Sigmoid colon (tissue), 7 donors: ENCODE data around the gene SMYD5. TPM values are rescaled to one million over a fixed set of nuclear protein-coding genes. Genes with fewer than 3 reads are reported as not detected.

Experiments
- DNase-seq: peaks from one replicate; pipeline ENCODE4 v3.0.0-alpha.2; 2019
- H3K27ac ChIP-seq, 4 donors: fragments of 200-600 bp; sonication (generic); one replicate each; pipeline ENCODE4 v1.5.1; 2016 to 2019; ENCODE audit warnings: mild to moderate bottlenecking in 1 of 4
- H3K27me3 ChIP-seq, 3 donors: fragments of 200-600 bp; sonication (generic); one replicate each; pipeline ENCODE4 v1.5.1; 2019; ENCODE audit warnings: mild to moderate bottlenecking in 1 of 3
- H3K36me3 ChIP-seq, 4 donors: fragments of 200-600 bp; sonication (generic); one replicate each; pipeline ENCODE4 v1.5.1; 2016 to 2019
- H3K4me1 ChIP-seq, 4 donors: fragments of 200-600 bp; sonication (generic); one replicate each; pipeline ENCODE4 v1.5.1; 2017 to 2019
- H3K4me3 ChIP-seq, 4 donors: fragments of 200-600 bp; sonication (generic); one replicate each; pipeline ENCODE4 v1.5.1; 2017 to 2019; ENCODE audit warnings: mild to moderate bottlenecking in 2 of 4, moderate library complexity in 1 of 4
- H3K9me3 ChIP-seq, 4 donors: fragments of 200-600 bp in 3 of 4; sonication (generic) in 3 of 4; one replicate each; pipeline versions ENCODE4 v1.5.1 to v1.6.1; 2013 to 2019
- CTCF ChIP-seq, 4 experiments: fragments of 450-650 bp in 3 of 4; fragments of 200-600 bp in 1 of 4; IDR thresholded peaks; one replicate each; pipeline ENCODE4 v1.5.1; 2016 to 2019; ENCODE audit warnings: antibody characterized with exemption in 4 of 4, mild to moderate bottlenecking in 3 of 4, moderate library complexity in 2 of 4
- EP300 ChIP-seq, 4 donors: sonication (generic); formaldehyde crosslinking; IDR thresholded peaks; one replicate each; pipeline ENCODE4 v1.6.1; 2017; ENCODE audit warnings: antibody characterized with exemption in 4 of 4
- POLR2A ChIP-seq, 2 donors: fragments of 450-650 bp; IDR thresholded peaks; one replicate each; pipeline ENCODE4 v1.6.1; 2016; ENCODE audit warnings: antibody characterized with exemption in 2 of 2, mild to moderate bottlenecking in 2 of 2, moderate library complexity in 2 of 2
- POLR2AphosphoS5 ChIP-seq, 4 donors: sonication (generic); formaldehyde crosslinking; IDR thresholded peaks; one replicate each; pipeline ENCODE4 v1.6.1; 2017; ENCODE audit warnings: antibody characterized with exemption in 4 of 4
- WGBS, 2 donors: extraction: QIAGEN DNeasy Blood & Tissue Kit; methylation state at CpG; one replicate each; pipeline ENCODE4 v1.1.7; 2013; 5-methylcytosine and 5-hydroxymethylcytosine counted together
- intact Hi-C: fragments of 100-400 bp; cut with DNase I; formaldehyde crosslinking; loops from one replicate; pipeline ENCODE4 v1.15.1; 2023
- polyA plus RNA-seq, 3 donors: library from polyadenylated mRNA; stranded (reverse); fragments of 200-250 nt; gene quantifications; one replicate each; pipeline ENCODE4 v1.2.3, GENCODE V29; 2013
- total RNA-seq, 4 donors: library from RNA; depleted of rRNA; stranded (reverse); fragments of >200 nt; gene quantifications; one replicate each; pipeline ENCODE4 v1.1.0, GENCODE V29; 2016
- donor health status: healthy with polysubstance abuse.
- donor health status: Bipolar disorder and iron deficiency.
- donor health status: healthy.

Gene SMYD5
- total and polyA plus RNA-seq, 7 donors: 5.3 to 18.2 (median 7.8) TPM

GRCh38 chr2:73252238-73253027 is 38.4 kb downstream of the SMYD5 start:
- WGBS, 2 donors: 90 to 91% methylated on average over 17 of the region's 17 CpGs
- peaks cover 0 to 7% (median 0%) of the 10 kb centered on the region in 4 donors for H3K4me1 ChIP-seq
- H3K9me3 ChIP-seq: no peaks in the 10 kb centered on the region
- DNase-seq: no peak
- H3K4me3 ChIP-seq: no peak overlapping the region
- no peak overlapping the region for H3K27ac ChIP-seq
- intact Hi-C loops: no loop called here
- TF ChIP-seq CTCF (IDR thresholded peaks at IDR 0.05) (no peak), EP300 (IDR thresholded peaks at IDR 0.05) (no peak), POLR2A (IDR thresholded peaks at IDR 0.05) (no peak), POLR2AphosphoS5 (IDR thresholded peaks at IDR 0.05) (no peak)
- H3K27me3 ChIP-seq: no peaks in the 10 kb centered on the region
- H3K36me3 ChIP-seq: peaks cover 43 to 73% (median 68%) of the 10 kb centered on the region in 4 donors

GRCh38 chr2:73253400-73253799 is 39.4 kb downstream of the SMYD5 start:
- TF ChIP-seq POLR2AphosphoS5 (IDR thresholded peaks at IDR 0.05) (no peak), EP300 (IDR thresholded peaks at IDR 0.05) (no peak), CTCF (IDR thresholded peaks at IDR 0.05) (no peak), POLR2A (IDR thresholded peaks at IDR 0.05) (no peak)
- 59 to 62% methylated on average over 2 of the region's 2 CpGs for WGBS, 2 donors
- DNase-seq: no peak
- no peak overlapping the region for H3K27ac ChIP-seq
- H3K9me3 ChIP-seq: no peaks in the 10 kb centered on the region
- H3K36me3 ChIP-seq: peaks cover 43 to 63% (median 60%) of the 10 kb centered on the region in 4 donors
- H3K4me3 ChIP-seq: no peak overlapping the region
- intact Hi-C loops: no loop called here
- H3K4me1 ChIP-seq: peaks cover 0 to 7% (median 0%) of the 10 kb centered on the region in 4 donors
- no peaks in the 10 kb centered on the region for H3K27me3 ChIP-seq

- TF ChIP-seq EP300 (IDR thresholded peaks at IDR 0.05) (no peak), POLR2AphosphoS5 (IDR thresholded peaks at IDR 0.05) (no peak), CTCF (IDR thresholded peaks at IDR 0.05) (no peak), POLR2A (IDR thresholded peaks at IDR 0.05) (no peak)
- intact Hi-C loops: no loop called here
- Histone ChIP-seq H3K36me3 (peaks cover 38 to 58% (median 55%) of the 10 kb centered on the region in 4 donors), H3K4me1 (peaks cover 0 to 7% (median 0%) of the 10 kb centered on the region in 4 donors), H3K27me3 (no peaks in the 10 kb centered on the region), H3K27ac (no peak overlapping the region), H3K9me3 (no peaks in the 10 kb centered on the region), H3K4me3 (no peak overlapping the region)
- no peak for DNase-seq
- 87 to 89% methylated on average over 3 of the region's 3 CpGs for WGBS, 2 donors
Observed at GRCh38 chr2:73253901-73254300, 39.9 kb downstream of the SMYD5 start.

GRCh38 chr2:73254343-73255006 is 40.4 kb downstream of the SMYD5 start:
- no peak for TF ChIP-seq POLR2AphosphoS5 (IDR thresholded peaks at IDR 0.05)
- TF ChIP-seq EP300 (IDR thresholded peaks at IDR 0.05): no peak
- TF ChIP-seq POLR2A (IDR thresholded peaks at IDR 0.05): no peak
- no peak for TF ChIP-seq CTCF (IDR thresholded peaks at IDR 0.05)
- no peaks in the 10 kb centered on the region for H3K27me3 ChIP-seq
- H3K27ac ChIP-seq: no peak overlapping the region
- no peak overlapping the region for H3K4me3 ChIP-seq
- no peaks in the 10 kb centered on the region for H3K9me3 ChIP-seq
- H3K36me3 ChIP-seq: peaks cover 32 to 52% (median 49%) of the 10 kb centered on the region in 4 donors
- 93 to 95% methylated on average over 7 of the region's 7 CpGs for WGBS, 2 donors
- no peak for DNase-seq
- peaks cover 0 to 3% (median 0%) of the 10 kb centered on the region in 4 donors for H3K4me1 ChIP-seq
- intact Hi-C loops: no loop called here
